HepG2 (cell line): ENCODE measurements around the gene CDIP1. TPM values are rescaled to one million over a fixed set of nuclear protein-coding genes. Genes with fewer than 3 reads are reported as not detected.

ENCODE experiments used
- CREB1 ChIP-seq, 2 experiments: fragments of 450-650 bp in 1 of 2; IDR thresholded peaks; 2 replicates each; pipeline ENCODE4 v1.6.1; 2016 to 2017; ENCODE audit warnings: control low read depth in 1 of 2, mild to moderate bottlenecking in 1 of 2, missing compliant biosample characterization in 1 of 2, missing genetic modification characterization in 1 of 2
- EHMT2 ChIP-seq: fragments of 200-600 bp; sonication (generic); IDR thresholded peaks from 2 replicates; pipeline ENCODE4 v1.7.0; 2017; ENCODE audit warnings: antibody characterized with exemption, low read depth, low read length, borderline replicate concordance
- ESRRA ChIP-seq: sonication (generic); formaldehyde crosslinking; IDR thresholded peaks from 2 replicates; pipeline ENCODE4 v1.5.1; 2020; ENCODE audit warnings: mild to moderate bottlenecking, low read depth, missing genetic modification reagents
- HOXA5 ChIP-seq: sonication (generic); formaldehyde crosslinking; IDR thresholded peaks from 2 replicates; pipeline ENCODE4 v1.4.0; 2020; ENCODE audit warnings: missing genetic modification reagents
- NR2C2 ChIP-seq: sonication (generic); formaldehyde crosslinking; IDR thresholded peaks from 2 replicates; pipeline ENCODE4 v1.4.0; 2020; ENCODE audit warnings: missing genetic modification reagents, mild to moderate bottlenecking, moderate library complexity, borderline replicate concordance
- RXRB ChIP-seq: IDR thresholded peaks from 2 replicates; pipeline ENCODE4 v1.6.1; 2016; ENCODE audit warnings: borderline replicate concordance, missing genetic modification reagents, missing compliant biosample characterization
- SAFB2 ChIP-seq: sonication (generic); formaldehyde crosslinking; IDR thresholded peaks from 2 replicates; pipeline ENCODE4 v1.5.1; 2020; ENCODE audit warnings: missing genetic modification reagents, low read depth, mild to moderate bottlenecking, borderline replicate concordance
- ZBTB7B ChIP-seq: sonication (generic); formaldehyde crosslinking; IDR thresholded peaks from 2 replicates; pipeline ENCODE4 v1.4.0; 2020; ENCODE audit warnings: missing genetic modification reagents
- ZNF547 ChIP-seq: sonication (generic); formaldehyde crosslinking; IDR thresholded peaks from 2 replicates; pipeline ENCODE4 v1.5.1; 2020; ENCODE audit warnings: mild to moderate bottlenecking, missing genetic modification reagents
- polyA plus RNA-seq, 8 experiments: library from polyadenylated mRNA; depleted of rRNA in 3 of 8; stranded (reverse) in 7 of 8; unstranded in 1 of 8; fragments of >200 nt; fragmentation: Illumina TruSeq in 4 of 8; extraction: Trizol in 4 of 8; gene quantifications; 2 replicates each; pipeline versions ENCODE4 v1.2.1 to v1.2.3, GENCODE V29; 2011 to 2016; ENCODE audit warnings: low read depth in 4 of 8, missing spikeins in 1 of 8, mixed read lengths in 1 of 8; ENCODE audit not compliant: insufficient read depth in 1 of 8
- total RNA-seq, 5 experiments: library from RNA; depleted of rRNA; stranded (reverse); fragments of >200 nt; fragmentation: Illumina TruSeq; extraction: Trizol; gene quantifications; 2 replicates each; pipeline ENCODE4 v1.2.3, GENCODE V29; 2016; ENCODE audit warnings: low read depth in 1 of 5
- TF ChIP-seq, protein P1 (sequence below): sonication (generic); formaldehyde crosslinking; IDR thresholded peaks from 2 replicates; pipeline ENCODE4 v1.4.0; 2020; ENCODE audit warnings: missing genetic modification reagents, mild to moderate bottlenecking, borderline replicate concordance
- TF ChIP-seq, protein P2 (sequence below), 2 experiments: sonication (generic) in 1 of 2; formaldehyde crosslinking in 1 of 2; IDR thresholded peaks; 2 replicates each; pipeline versions ENCODE4 v1.4.0 to v1.6.1; 2018 to 2020; ENCODE audit warnings: missing genetic modification reagents in 2 of 2, borderline replicate concordance in 1 of 2, low read depth in 1 of 2, mild to moderate bottlenecking in 1 of 2, missing biosample characterization in 1 of 2
- TF ChIP-seq, protein P3 (sequence below): sonication (generic); formaldehyde crosslinking; IDR thresholded peaks from 2 replicates; pipeline ENCODE4 v1.4.0; 2020; ENCODE audit warnings: mild to moderate bottlenecking, missing genetic modification reagents
- TF ChIP-seq, protein P4 (sequence below): fragments of 450-650 bp; IDR thresholded peaks from 2 replicates; pipeline ENCODE4 v1.6.1; 2016
- TF ChIP-seq, protein P5 (sequence below), 2 experiments: sonication (generic) in 1 of 2; formaldehyde crosslinking in 1 of 2; IDR thresholded peaks; 2 replicates each; pipeline versions ENCODE4 v1.5.1 to v1.6.1; 2011 to 2020; ENCODE audit warnings: borderline replicate concordance in 1 of 2, low read depth in 1 of 2, low read length in 1 of 2, mild to moderate bottlenecking in 1 of 2, missing genetic modification reagents in 1 of 2, moderate library complexity in 1 of 2

CDIP1 gene
- total and polyA plus RNA-seq, 2 of the 13 experiments (the other 11 are each of a cell fraction or from before 2014, with no cell fraction given), result 31.2 to 56.7 TPM

DNA sequence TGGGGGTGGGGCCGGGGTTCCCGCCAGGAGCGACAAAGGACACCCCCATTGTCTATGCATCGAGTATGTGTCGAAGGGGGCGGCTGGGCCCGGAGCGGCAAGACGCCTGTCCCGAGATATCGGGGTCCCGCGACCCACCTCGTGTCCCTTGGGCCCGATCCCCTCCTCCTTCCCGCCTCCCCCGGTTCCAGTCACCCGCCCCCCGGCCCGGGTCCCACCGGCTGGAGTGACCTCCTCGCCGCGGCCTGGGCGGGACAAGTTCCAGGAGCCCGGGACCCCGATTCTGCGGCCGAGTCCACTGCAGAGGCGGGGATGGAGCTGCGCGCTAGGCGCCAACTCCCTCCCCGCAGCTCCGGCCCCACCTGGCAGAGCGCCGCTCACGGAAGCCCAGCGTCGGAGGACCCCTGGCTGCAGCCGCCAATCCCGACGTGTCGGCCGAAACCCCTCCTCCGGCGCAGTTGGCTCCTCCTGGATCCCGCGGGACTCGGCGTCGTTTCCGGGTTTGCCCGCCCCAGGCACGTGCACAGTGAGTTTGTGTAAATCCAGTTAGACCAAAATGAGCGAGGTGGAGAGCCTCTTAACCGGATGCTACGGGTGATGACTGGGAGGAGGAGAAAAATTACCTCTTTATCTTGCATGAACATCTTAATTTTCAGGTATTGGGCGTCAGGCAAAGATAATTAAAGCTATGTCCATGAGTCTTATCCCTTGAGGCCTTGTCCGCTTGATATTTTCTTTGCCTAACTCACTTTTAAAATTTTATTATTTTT is 64.2 kb downstream of the CDIP1 start, which contains the start of gene NMRAL1 (continued):
- TF ChIP-seq, protein P1, sequence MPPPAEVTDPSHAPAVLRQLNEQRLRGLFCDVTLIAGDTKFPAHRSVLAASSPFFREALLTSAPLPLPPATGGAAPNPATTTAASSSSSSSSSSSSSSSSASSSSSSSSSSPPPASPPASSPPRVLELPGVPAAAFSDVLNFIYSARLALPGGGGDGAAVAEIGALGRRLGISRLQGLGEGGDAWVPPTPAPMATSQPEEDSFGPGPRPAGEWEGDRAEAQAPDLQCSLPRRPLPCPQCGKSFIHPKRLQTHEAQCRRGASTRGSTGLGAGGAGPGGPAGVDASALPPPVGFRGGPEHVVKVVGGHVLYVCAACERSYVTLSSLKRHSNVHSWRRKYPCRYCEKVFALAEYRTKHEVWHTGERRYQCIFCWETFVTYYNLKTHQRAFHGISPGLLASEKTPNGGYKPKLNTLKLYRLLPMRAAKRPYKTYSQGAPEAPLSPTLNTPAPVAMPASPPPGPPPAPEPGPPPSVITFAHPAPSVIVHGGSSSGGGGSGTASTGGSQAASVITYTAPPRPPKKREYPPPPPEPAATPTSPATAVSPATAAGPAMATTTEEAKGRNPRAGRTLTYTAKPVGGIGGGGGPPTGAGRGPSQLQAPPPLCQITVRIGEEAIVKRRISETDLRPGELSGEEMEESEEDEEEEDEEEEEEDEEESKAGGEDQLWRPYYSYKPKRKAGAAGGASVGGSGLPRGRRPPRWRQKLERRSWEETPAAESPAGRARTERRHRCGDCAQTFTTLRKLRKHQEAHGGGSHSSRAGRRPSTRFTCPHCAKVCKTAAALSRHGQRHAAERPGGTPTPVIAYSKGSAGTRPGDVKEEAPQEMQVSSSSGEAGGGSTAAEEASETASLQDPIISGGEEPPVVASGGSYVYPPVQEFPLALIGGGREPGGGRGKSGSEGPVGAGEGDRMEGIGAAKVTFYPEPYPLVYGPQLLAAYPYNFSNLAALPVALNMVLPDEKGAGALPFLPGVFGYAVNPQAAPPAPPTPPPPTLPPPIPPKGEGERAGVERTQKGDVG (CRISPR knock-in tag), result peak; percentile 62; the same call in 1 of the 2 replicates
- TF ChIP-seq ZNF547 (peak; percentile 45; the same call in 1 of the 2 replicates), ESRRA (CRISPR knock-in tag) (no peak), EHMT2 (no peak), RXRB (peak; percentile 52; the same call in 1 of the 2 replicates), SAFB2 (CRISPR knock-in tag) (0 out of 2 replicates have a peak, but pooled peaks have one; percentile 38), ZBTB7B (CRISPR knock-in tag) (0 out of 2 replicates have a peak, but pooled peaks have one; percentile 20), CREB1 (IDR thresholded peaks at IDR 0.05) (no peak), CREB1 (CRISPR knock-in tag; IDR thresholded peaks at IDR 0.05) (peak; percentile 51; the same call in 1 of the 2 replicates), HOXA5 (CRISPR knock-in tag) (peak; percentile 46; the same call in 1 of the 2 replicates), NR2C2 (CRISPR knock-in tag) (peak; percentile 42; the same call in 1 of the 2 replicates)
- TF ChIP-seq, protein P2, sequence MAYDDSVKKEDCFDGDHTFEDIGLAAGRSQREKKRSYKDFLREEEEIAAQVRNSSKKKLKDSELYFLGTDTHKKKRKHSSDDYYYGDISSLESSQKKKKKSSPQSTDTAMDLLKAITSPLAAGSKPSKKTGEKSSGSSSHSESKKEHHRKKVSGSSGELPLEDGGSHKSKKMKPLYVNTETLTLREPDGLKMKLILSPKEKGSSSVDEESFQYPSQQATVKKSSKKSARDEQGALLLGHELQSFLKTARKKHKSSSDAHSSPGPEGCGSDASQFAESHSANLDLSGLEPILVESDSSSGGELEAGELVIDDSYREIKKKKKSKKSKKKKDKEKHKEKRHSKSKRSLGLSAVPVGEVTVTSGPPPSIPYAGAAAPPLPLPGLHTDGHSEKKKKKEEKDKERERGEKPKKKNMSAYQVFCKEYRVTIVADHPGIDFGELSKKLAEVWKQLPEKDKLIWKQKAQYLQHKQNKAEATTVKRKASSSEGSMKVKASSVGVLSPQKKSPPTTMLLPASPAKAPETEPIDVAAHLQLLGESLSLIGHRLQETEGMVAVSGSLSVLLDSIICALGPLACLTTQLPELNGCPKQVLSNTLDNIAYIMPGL (CRISPR knock-in tag; IDR thresholded peaks at IDR 0.05; ENCODE audit: borderline replicate concordance in 1 of 2, low read depth in 1 of 2), result peak; percentile 29 to 70; a peak in 3 of 4 replicates
- TF ChIP-seq, protein P3, sequence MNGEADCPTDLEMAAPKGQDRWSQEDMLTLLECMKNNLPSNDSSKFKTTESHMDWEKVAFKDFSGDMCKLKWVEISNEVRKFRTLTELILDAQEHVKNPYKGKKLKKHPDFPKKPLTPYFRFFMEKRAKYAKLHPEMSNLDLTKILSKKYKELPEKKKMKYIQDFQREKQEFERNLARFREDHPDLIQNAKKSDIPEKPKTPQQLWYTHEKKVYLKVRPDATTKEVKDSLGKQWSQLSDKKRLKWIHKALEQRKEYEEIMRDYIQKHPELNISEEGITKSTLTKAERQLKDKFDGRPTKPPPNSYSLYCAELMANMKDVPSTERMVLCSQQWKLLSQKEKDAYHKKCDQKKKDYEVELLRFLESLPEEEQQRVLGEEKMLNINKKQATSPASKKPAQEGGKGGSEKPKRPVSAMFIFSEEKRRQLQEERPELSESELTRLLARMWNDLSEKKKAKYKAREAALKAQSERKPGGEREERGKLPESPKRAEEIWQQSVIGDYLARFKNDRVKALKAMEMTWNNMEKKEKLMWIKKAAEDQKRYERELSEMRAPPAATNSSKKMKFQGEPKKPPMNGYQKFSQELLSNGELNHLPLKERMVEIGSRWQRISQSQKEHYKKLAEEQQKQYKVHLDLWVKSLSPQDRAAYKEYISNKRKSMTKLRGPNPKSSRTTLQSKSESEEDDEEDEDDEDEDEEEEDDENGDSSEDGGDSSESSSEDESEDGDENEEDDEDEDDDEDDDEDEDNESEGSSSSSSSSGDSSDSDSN, result peak; percentile 63; the same call in 1 of the 2 replicates
- TF ChIP-seq, protein P4, sequence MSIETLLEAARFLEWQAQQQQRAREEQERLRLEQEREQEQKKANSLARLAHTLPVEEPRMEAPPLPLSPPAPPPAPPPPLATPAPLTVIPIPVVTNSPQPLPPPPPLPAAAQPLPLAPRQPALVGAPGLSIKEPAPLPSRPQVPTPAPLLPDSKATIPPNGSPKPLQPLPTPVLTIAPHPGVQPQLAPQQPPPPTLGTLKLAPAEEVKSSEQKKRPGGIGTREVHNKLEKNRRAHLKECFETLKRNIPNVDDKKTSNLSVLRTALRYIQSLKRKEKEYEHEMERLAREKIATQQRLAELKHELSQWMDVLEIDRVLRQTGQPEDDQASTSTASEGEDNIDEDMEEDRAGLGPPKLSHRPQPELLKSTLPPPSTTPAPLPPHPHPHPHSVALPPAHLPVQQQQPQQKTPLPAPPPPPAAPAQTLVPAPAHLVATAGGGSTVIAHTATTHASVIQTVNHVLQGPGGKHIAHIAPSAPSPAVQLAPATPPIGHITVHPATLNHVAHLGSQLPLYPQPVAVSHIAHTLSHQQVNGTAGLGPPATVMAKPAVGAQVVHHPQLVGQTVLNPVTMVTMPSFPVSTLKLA, result peak; percentile 43; the same call in 1 of the 2 replicates
- TF ChIP-seq, protein P5, sequence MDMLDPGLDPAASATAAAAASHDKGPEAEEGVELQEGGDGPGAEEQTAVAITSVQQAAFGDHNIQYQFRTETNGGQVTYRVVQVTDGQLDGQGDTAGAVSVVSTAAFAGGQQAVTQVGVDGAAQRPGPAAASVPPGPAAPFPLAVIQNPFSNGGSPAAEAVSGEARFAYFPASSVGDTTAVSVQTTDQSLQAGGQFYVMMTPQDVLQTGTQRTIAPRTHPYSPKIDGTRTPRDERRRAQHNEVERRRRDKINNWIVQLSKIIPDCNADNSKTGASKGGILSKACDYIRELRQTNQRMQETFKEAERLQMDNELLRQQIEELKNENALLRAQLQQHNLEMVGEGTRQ (IDR thresholded peaks at IDR 0.05; ENCODE audit: low read depth, low read length), result no peak
- TF ChIP-seq, protein P5 (CRISPR knock-in tag; IDR thresholded peaks at IDR 0.05; ENCODE audit: borderline replicate concordance), result peak; percentile 49; the same call in 1 of the 2 replicates
